K562 (cell line): Measurements from ENCODE around the gene MEF2B. TPM values are rescaled to one million over a fixed set of nuclear protein-coding genes. Genes with fewer than 3 reads are reported as not detected.

ENCODE experiments used
- ARID2 ChIP-seq: fragments of 450-650 bp; IDR thresholded peaks from 2 replicates; pipeline ENCODE4 v1.6.1; 2017; ENCODE audit warnings: antibody characterized with exemption, mild to moderate bottlenecking
- ELF1 ChIP-seq: fragments of 200-800 bp; sonication (Bioruptor generic); IDR thresholded peaks from 2 replicates; pipeline ENCODE4 v1.6.1; 2016; ENCODE audit warnings: missing genetic modification characterization, missing compliant biosample characterization
- ELF2 ChIP-seq: fragments of 250-450 bp; sonication (Bioruptor Pico); IDR thresholded peaks from 2 replicates; pipeline ENCODE4 v1.5.0; 2021; ENCODE audit warnings: mild to moderate bottlenecking
- ELF4 ChIP-seq: fragments of 450-650 bp; formaldehyde crosslinking; IDR thresholded peaks from 2 replicates; pipeline ENCODE4 v1.4.0; 2022; ENCODE audit warnings: missing genetic modification characterization
- ETV5 ChIP-seq: sonication (generic); formaldehyde crosslinking; IDR thresholded peaks from 2 replicates; pipeline ENCODE4 v1.4.0; 2020; ENCODE audit warnings: low read depth, mild to moderate bottlenecking, missing genetic modification reagents
- KLF16 ChIP-seq: IDR thresholded peaks from 2 replicates; pipeline ENCODE4 v1.6.1; 2016; ENCODE audit warnings: antibody characterized with exemption
- MAFK ChIP-seq: IDR thresholded peaks from 2 replicates; pipeline ENCODE4 v1.6.1; 2011; ENCODE audit warnings: low read length, improper control_type of control experiment
- PHF20 ChIP-seq: fragments of 450-650 bp; IDR thresholded peaks from 2 replicates; pipeline ENCODE4 v1.6.1; 2018; ENCODE audit not compliant: partially characterized antibody
- RB1 ChIP-seq: fragments of 450-650 bp; IDR thresholded peaks from 2 replicates; pipeline ENCODE4 v1.6.1; 2017; ENCODE audit warnings: low read depth, mild to moderate bottlenecking
- RCOR1 ChIP-seq, 2 experiments: IDR thresholded peaks; 2 replicates each; pipeline ENCODE4 v1.6.1; 2012; ENCODE audit warnings: low read depth in 2 of 2, low read length in 2 of 2, borderline replicate concordance in 1 of 2, improper control_type of control experiment in 1 of 2
- SMC3 ChIP-seq: conservative IDR thresholded peaks from 2 replicates; pipeline ENCODE4 v1.6.1; 2011; ENCODE audit warnings: low read depth, low read length, improper control_type of control experiment; ENCODE audit not compliant: insufficient read depth
- SREBF1 ChIP-seq: fragments of 150-350 bp; IDR thresholded peaks from 2 replicates; pipeline ENCODE4 v1.6.1; 2014; ENCODE audit warnings: antibody characterized with exemption, low read depth, low read length, borderline replicate concordance
- TEAD1 ChIP-seq, 2 experiments: fragments of 450-650 bp in 1 of 2; sonication (generic) in 1 of 2; formaldehyde crosslinking; IDR thresholded peaks; 2 replicates each; pipeline versions ENCODE4 v1.4.0 to v1.8.0; 2020 to 2022; ENCODE audit warnings: mild to moderate bottlenecking in 2 of 2, missing genetic modification reagents in 1 of 2
- U2AF2 ChIP-seq: fragments of 200-400 bp; formaldehyde crosslinking; optimal IDR thresholded peaks from 2 replicates; pipeline ENCODE3; 2017; ENCODE audit warnings: low read depth, mild to moderate bottlenecking, low read length
- polyA plus RNA-seq, 8 experiments: library from polyadenylated mRNA; depleted of rRNA in 4 of 8; stranded (reverse) in 5 of 8; unstranded in 3 of 8; fragments of >200 nt; fragmentation: Nextera tagmentation in 2 of 8; fragmentation: Illumina TruSeq in 1 of 8; extraction: Ambion mirVana in 2 of 8; extraction: Trizol in 1 of 8; gene quantifications; 2 replicates each; pipeline versions ENCODE4 v1.2.1 to v1.2.3, GENCODE V29; 2011 to 2014; ENCODE audit warnings: inconsistent platforms in 1 of 8, missing spikeins in 1 of 8
- total RNA-seq, 7 experiments: library from RNA; depleted of rRNA in 6 of 7; stranded (reverse); fragments of >200 nt in 6 of 7; fragmentation: Illumina TruSeq in 2 of 7; extraction: Trizol in 2 of 7; gene quantifications; 2 replicates each; pipeline versions ENCODE4 v1.2.1 to v1.2.3, GENCODE V29; 2011 to 2021; ENCODE audit warnings: low replicate concordance in 1 of 7
- TF ChIP-seq, protein P1 (sequence below): sonication (generic); formaldehyde crosslinking; IDR thresholded peaks from 2 replicates; pipeline ENCODE4 v1.8.0; 2022; ENCODE audit warnings: mild to moderate bottlenecking, missing genetic modification reagents
- TF ChIP-seq, protein P2 (sequence below): fragments of 450-650 bp; formaldehyde crosslinking; IDR thresholded peaks from 2 replicates; pipeline ENCODE4 v1.4.0; 2020; ENCODE audit warnings: mild to moderate bottlenecking, moderate library complexity
- TF ChIP-seq, protein P3 (sequence below): sonication (generic); formaldehyde crosslinking; IDR thresholded peaks from 2 replicates; pipeline ENCODE4 v1.8.0; 2023; ENCODE audit warnings: mild to moderate bottlenecking, missing genetic modification reagents

The MEF2B gene
- total and polyA plus RNA-seq, 9 of the 15 experiments (the other 6 are each of a cell fraction or from before 2014, with no cell fraction given): 0.14 to 1.9 (median 0.71) TPM; not detected in 3

DNA sequence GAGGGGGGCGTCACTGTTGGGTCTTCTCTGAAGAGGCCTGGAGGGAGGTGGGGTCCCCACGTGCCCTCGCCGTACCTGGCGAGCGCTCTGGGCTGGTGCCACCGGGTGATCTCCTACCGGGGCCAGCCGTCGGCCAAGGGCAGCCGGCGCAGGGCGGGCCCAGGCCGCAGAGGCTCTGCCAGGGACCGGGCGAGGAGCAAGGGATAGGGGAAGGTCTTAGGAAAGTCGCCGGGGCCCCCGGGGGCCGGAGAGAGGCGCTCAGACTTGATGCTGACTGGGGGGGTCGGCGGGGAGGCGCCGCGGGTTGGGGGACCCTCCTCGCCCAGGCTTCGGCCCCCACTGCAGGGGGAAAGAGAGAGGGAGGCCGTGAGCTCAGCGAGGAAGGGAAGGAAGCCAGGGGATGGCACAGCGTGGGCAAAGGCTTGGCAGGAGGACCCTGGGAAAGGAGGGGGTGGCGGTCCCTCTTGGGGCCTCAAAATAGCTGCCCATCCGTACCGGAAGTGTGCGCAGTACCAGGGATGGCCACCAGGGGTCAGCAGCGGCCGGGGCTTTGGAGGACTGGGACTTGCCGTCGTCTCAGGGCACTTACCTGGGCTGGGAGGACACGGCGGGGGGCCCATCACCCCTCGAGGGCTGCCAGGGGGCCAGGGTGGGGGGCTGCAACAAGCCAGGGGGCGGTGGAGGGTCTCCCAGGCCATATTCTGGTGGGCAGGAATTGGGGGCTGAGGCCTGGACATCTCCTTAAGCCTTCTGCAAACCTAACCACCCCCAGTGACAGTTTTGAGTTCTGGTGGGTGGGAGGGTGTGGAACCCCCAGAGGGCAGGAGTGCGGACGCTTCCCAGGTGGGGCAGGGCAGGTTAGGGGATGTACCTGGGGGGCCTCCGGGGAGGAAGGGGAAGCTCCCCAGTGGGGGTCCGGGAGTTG is 24.1 kb downstream of the MEF2B start (continued):
- TF ChIP-seq ARID2 (peak; percentile 67; the same call in 1 of the 2 replicates), ELF1 (tag) (peak; percentile 89), RCOR1 (IDR thresholded peaks at IDR 0.05; ENCODE audit: borderline replicate concordance in 1 of 2, low read depth in 2 of 2, low read length in 2 of 2) (0 out of 4 replicates have a peak, but pooled peaks of 1 of the 2 experiments have one; percentile 7), TEAD1 (CRISPR knock-in tag; IDR thresholded peaks at IDR 0.05) (0 out of 4 replicates have a peak, but pooled peaks of 1 of the 2 experiments have one; percentile 23), SMC3 (peak; percentile 88), U2AF2 (no peak), ELF4 (0 out of 2 replicates have a peak, but pooled peaks have one; percentile 32), PHF20 (peak; percentile 59), ETV5 (CRISPR knock-in tag) (peak; percentile 98), MAFK (no peak), SREBF1 (no peak), RB1 (peak; percentile 58; the same call in 1 of the 2 replicates), KLF16 (peak; percentile 66), ELF2 (CRISPR knock-in tag) (0 out of 2 replicates have a peak, but pooled peaks have one; percentile 65)
- TF ChIP-seq, protein P1, sequence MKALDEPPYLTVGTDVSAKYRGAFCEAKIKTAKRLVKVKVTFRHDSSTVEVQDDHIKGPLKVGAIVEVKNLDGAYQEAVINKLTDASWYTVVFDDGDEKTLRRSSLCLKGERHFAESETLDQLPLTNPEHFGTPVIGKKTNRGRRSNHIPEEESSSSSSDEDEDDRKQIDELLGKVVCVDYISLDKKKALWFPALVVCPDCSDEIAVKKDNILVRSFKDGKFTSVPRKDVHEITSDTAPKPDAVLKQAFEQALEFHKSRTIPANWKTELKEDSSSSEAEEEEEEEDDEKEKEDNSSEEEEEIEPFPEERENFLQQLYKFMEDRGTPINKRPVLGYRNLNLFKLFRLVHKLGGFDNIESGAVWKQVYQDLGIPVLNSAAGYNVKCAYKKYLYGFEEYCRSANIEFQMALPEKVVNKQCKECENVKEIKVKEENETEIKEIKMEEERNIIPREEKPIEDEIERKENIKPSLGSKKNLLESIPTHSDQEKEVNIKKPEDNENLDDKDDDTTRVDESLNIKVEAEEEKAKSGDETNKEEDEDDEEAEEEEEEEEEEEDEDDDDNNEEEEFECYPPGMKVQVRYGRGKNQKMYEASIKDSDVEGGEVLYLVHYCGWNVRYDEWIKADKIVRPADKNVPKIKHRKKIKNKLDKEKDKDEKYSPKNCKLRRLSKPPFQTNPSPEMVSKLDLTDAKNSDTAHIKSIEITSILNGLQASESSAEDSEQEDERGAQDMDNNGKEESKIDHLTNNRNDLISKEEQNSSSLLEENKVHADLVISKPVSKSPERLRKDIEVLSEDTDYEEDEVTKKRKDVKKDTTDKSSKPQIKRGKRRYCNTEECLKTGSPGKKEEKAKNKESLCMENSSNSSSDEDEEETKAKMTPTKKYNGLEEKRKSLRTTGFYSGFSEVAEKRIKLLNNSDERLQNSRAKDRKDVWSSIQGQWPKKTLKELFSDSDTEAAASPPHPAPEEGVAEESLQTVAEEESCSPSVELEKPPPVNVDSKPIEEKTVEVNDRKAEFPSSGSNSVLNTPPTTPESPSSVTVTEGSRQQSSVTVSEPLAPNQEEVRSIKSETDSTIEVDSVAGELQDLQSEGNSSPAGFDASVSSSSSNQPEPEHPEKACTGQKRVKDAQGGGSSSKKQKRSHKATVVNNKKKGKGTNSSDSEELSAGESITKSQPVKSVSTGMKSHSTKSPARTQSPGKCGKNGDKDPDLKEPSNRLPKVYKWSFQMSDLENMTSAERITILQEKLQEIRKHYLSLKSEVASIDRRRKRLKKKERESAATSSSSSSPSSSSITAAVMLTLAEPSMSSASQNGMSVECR (CRISPR knock-in tag): no peak
- TF ChIP-seq, protein P2, sequence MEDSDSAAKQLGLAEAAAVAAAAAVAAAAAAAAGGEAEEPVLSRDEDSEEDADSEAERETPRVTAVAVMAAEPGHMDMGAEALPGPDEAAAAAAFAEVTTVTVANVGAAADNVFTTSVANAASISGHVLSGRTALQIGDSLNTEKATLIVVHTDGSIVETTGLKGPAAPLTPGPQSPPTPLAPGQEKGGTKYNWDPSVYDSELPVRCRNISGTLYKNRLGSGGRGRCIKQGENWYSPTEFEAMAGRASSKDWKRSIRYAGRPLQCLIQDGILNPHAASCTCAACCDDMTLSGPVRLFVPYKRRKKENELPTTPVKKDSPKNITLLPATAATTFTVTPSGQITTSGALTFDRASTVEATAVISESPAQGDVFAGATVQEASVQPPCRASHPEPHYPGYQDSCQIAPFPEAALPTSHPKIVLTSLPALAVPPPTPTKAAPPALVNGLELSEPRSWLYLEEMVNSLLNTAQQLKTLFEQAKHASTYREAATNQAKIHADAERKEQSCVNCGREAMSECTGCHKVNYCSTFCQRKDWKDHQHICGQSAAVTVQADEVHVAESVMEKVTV (CRISPR knock-in tag): peak; percentile 58
- TF ChIP-seq, protein P3, sequence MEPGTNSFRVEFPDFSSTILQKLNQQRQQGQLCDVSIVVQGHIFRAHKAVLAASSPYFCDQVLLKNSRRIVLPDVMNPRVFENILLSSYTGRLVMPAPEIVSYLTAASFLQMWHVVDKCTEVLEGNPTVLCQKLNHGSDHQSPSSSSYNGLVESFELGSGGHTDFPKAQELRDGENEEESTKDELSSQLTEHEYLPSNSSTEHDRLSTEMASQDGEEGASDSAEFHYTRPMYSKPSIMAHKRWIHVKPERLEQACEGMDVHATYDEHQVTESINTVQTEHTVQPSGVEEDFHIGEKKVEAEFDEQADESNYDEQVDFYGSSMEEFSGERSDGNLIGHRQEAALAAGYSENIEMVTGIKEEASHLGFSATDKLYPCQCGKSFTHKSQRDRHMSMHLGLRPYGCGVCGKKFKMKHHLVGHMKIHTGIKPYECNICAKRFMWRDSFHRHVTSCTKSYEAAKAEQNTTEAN: no peak
